HepG2 (cell line): ENCODE measurements around the gene NOTUM. TPM values are rescaled to one million over a fixed set of nuclear protein-coding genes. Genes with fewer than 3 reads are reported as not detected.

Experiments
- CCDC6 ChIP-seq: sonication (generic); formaldehyde crosslinking; IDR thresholded peaks from 2 replicates; pipeline ENCODE4 v1.8.1; 2022; ENCODE audit warnings: mild to moderate bottlenecking, missing genetic modification reagents, moderate library complexity
- CREBL2 ChIP-seq: sonication (generic); formaldehyde crosslinking; IDR thresholded peaks from 2 replicates; pipeline ENCODE4 v1.8.1; 2023; ENCODE audit warnings: missing genetic modification reagents, mild to moderate bottlenecking, borderline replicate concordance
- DRAP1 ChIP-seq: IDR thresholded peaks from 2 replicates; pipeline ENCODE4 v1.6.1; 2016; ENCODE audit warnings: missing genetic modification reagents, missing compliant biosample characterization
- GABPA ChIP-seq, 2 experiments: IDR thresholded peaks; 2 replicates each; pipeline ENCODE4 v1.6.1; 2011 to 2016; ENCODE audit warnings: low read depth in 2 of 2, low read length in 1 of 2, missing biosample characterization in 1 of 2, missing genetic modification characterization in 1 of 2
- HIC2 ChIP-seq: sonication (generic); formaldehyde crosslinking; IDR thresholded peaks from 2 replicates; pipeline ENCODE4 v1.9.0; 2022; ENCODE audit warnings: low read depth, missing genetic modification reagents
- KAT7 ChIP-seq: IDR thresholded peaks from 2 replicates; pipeline ENCODE4 v1.6.1; 2018; ENCODE audit warnings: borderline replicate concordance, missing compliant biosample characterization
- MED13 ChIP-seq: sonication (generic); formaldehyde crosslinking; IDR thresholded peaks from 2 replicates; pipeline ENCODE4 v1.5.0; 2020; ENCODE audit warnings: missing genetic modification reagents
- MXD4 ChIP-seq: IDR thresholded peaks from 2 replicates; pipeline ENCODE4 v1.6.1; 2016; ENCODE audit warnings: mild to moderate bottlenecking, missing biosample characterization, missing genetic modification reagents
- MYNN ChIP-seq: sonication (generic); formaldehyde crosslinking; IDR thresholded peaks from 2 replicates; pipeline ENCODE4 v1.4.0; 2020; ENCODE audit warnings: mild to moderate bottlenecking, low read depth, missing genetic modification reagents
- NR2F6 ChIP-seq, 2 experiments: IDR thresholded peaks; 2 replicates each; pipeline ENCODE4 v1.6.1; 2016; ENCODE audit warnings: antibody characterized with exemption in 1 of 2, mild to moderate bottlenecking in 1 of 2
- POLR2AphosphoS5 ChIP-seq: IDR thresholded peaks from 2 replicates; pipeline ENCODE4 v1.6.1; 2012; ENCODE audit warnings: low read depth, low read length
- PRMT3 ChIP-seq: sonication (generic); formaldehyde crosslinking; IDR thresholded peaks from 2 replicates; pipeline ENCODE4 v1.8.1; 2022; ENCODE audit warnings: low read depth, mild to moderate bottlenecking, moderate library complexity, missing genetic modification reagents, borderline replicate concordance
- PTBP1 ChIP-seq: fragments of 200-400 bp; formaldehyde crosslinking; IDR thresholded peaks from 2 replicates; pipeline ENCODE4 v1.6.1; 2018; ENCODE audit warnings: low read length, low read depth; ENCODE audit not compliant: poor library complexity, severe bottlenecking
- SETDB1 ChIP-seq: sonication (generic); formaldehyde crosslinking; IDR thresholded peaks from 2 replicates; pipeline ENCODE4 v1.5.1; 2020; ENCODE audit warnings: missing genetic modification reagents, mild to moderate bottlenecking, borderline replicate concordance
- STAT5B ChIP-seq: sonication (generic); formaldehyde crosslinking; IDR thresholded peaks from 2 replicates; pipeline ENCODE4 v1.4.0; 2020; ENCODE audit warnings: missing genetic modification reagents
- TAF15 ChIP-seq: fragments of 200-400 bp; formaldehyde crosslinking; IDR thresholded peaks from one replicate; pipeline ENCODE4 v1.6.1; 2018; ENCODE audit warnings: mild to moderate bottlenecking, low read depth, low read length; ENCODE audit not compliant: poor library complexity, severe bottlenecking
- YEATS4 ChIP-seq: sonication (generic); formaldehyde crosslinking; IDR thresholded peaks from 2 replicates; pipeline ENCODE4 v1.4.0; 2020; ENCODE audit warnings: missing genetic modification reagents, borderline replicate concordance
- ZFP1 ChIP-seq: IDR thresholded peaks from 2 replicates; pipeline ENCODE4 v1.6.1; 2016
- ZFP91 ChIP-seq: sonication (generic); formaldehyde crosslinking; IDR thresholded peaks from 2 replicates; pipeline ENCODE4 v1.9.0; 2022; ENCODE audit warnings: missing genetic modification reagents, mild to moderate bottlenecking, borderline replicate concordance
- ZFX ChIP-seq: sonication (generic); formaldehyde crosslinking; IDR thresholded peaks from 2 replicates; pipeline ENCODE4 v1.4.0; 2020; ENCODE audit warnings: mild to moderate bottlenecking, low read depth, missing genetic modification reagents, moderate library complexity
- ZNF639 ChIP-seq: conservative IDR thresholded peaks from 2 replicates; pipeline ENCODE4 v1.6.1; 2018; ENCODE audit warnings: missing genetic modification reagents
- ZNF704 ChIP-seq: sonication (generic); formaldehyde crosslinking; IDR thresholded peaks from 2 replicates; pipeline ENCODE4 v1.8.1; 2023; ENCODE audit warnings: mild to moderate bottlenecking, inconsistent platforms, moderate library complexity, missing genetic modification reagents, borderline replicate concordance
- polyA plus RNA-seq, 8 experiments: library from polyadenylated mRNA; depleted of rRNA in 3 of 8; stranded (reverse) in 7 of 8; unstranded in 1 of 8; fragments of >200 nt; fragmentation: Illumina TruSeq in 4 of 8; extraction: Trizol in 4 of 8; gene quantifications; 2 replicates each; pipeline versions ENCODE4 v1.2.1 to v1.2.3, GENCODE V29; 2011 to 2016; ENCODE audit warnings: low read depth in 4 of 8, missing spikeins in 1 of 8, mixed read lengths in 1 of 8; ENCODE audit not compliant: insufficient read depth in 1 of 8
- total RNA-seq, 5 experiments: library from RNA; depleted of rRNA; stranded (reverse); fragments of >200 nt; fragmentation: Illumina TruSeq; extraction: Trizol; gene quantifications; 2 replicates each; pipeline ENCODE4 v1.2.3, GENCODE V29; 2016; ENCODE audit warnings: low read depth in 1 of 5

Gene NOTUM
- total and polyA plus RNA-seq, 2 of the 13 experiments (the other 11 are each of a cell fraction or from before 2014, with no cell fraction given), result 150 to 160 TPM

- TF ChIP-seq ZFP91 (CRISPR knock-in tag) (peak; percentile 60; the same call in 1 of the 2 replicates), MXD4 (CRISPR knock-in tag) (no peak), POLR2AphosphoS5 (peak; percentile 31), HIC2 (CRISPR knock-in tag) (0 out of 2 replicates have a peak, but pooled peaks have one; percentile 44), ZFP1 (CRISPR knock-in tag) (no peak; the same call in 1 of the 2 replicates), MED13 (CRISPR knock-in tag) (no peak), ZNF704 (CRISPR knock-in tag) (peak; percentile 18; the same call in 1 of the 2 replicates), TAF15 (peak; percentile 68), DRAP1 (CRISPR knock-in tag) (peak; percentile 61; the same call in 1 of the 2 replicates), CCDC6 (CRISPR knock-in tag) (peak; percentile 48; the same call in 1 of the 2 replicates), ZFX (CRISPR knock-in tag) (peak; percentile 70), GABPA (IDR thresholded peaks at IDR 0.05; ENCODE audit: low read depth, low read length) (no peak), GABPA (CRISPR knock-in tag; IDR thresholded peaks at IDR 0.05; ENCODE audit: low read depth) (peak; percentile 63), MYNN (CRISPR knock-in tag) (no peak), SETDB1 (CRISPR knock-in tag) (no peak), KAT7 (no peak), CREBL2 (CRISPR knock-in tag) (no peak), STAT5B (CRISPR knock-in tag) (no peak), PRMT3 (CRISPR knock-in tag) (0 out of 2 replicates have a peak, but pooled peaks have one; percentile 47), PTBP1 (peak; percentile 83), NR2F6 (IDR thresholded peaks at IDR 0.05) (no peak), NR2F6 (CRISPR knock-in tag; IDR thresholded peaks at IDR 0.05) (peak; percentile 22; the same call in 1 of the 2 replicates), ZNF639 (CRISPR knock-in tag) (no peak), YEATS4 (CRISPR knock-in tag) (no peak)
Measured at GRCh38 chr17:81996757-81997441, 35.9 kb upstream of the NOTUM start (continued).
